RWPE2 (cell line): ENCODE measurements around the gene C1orf87.

Source experiments
- ATAC-seq: fragments of 200-7000 bp; cut with Tn5 transposase; 3 replicates; pipeline ENCODE4 v1.9.1; 2021; ENCODE audit warnings: low read depth
- DNase-seq: peaks from one replicate; pipeline ENCODE4 v3.0.0-alpha.2; 2020; ENCODE audit warnings: low spot score
- H3K27ac ChIP-seq: fragments of 450-650 bp; 2 replicates; pipeline ENCODE4 v1.5.1; 2017; ENCODE audit warnings: mild to moderate bottlenecking; ENCODE audit not compliant: poor library complexity, severe bottlenecking
- H3K27me3 ChIP-seq: fragments of 250-450 bp; sonication (Bioruptor Pico); 2 replicates; pipeline ENCODE4 v1.5.1; 2021; ENCODE audit warnings: mild to moderate bottlenecking, moderate library complexity; ENCODE audit not compliant: insufficient read depth, poor library complexity, severe bottlenecking
- H3K36me3 ChIP-seq: fragments of 250-450 bp; sonication (Bioruptor Pico); 2 replicates; pipeline ENCODE4 v1.5.1; 2020; ENCODE audit warnings: low read depth, mild to moderate bottlenecking, moderate library complexity
- H3K4me1 ChIP-seq: fragments of 250-450 bp; sonication (Bioruptor Pico); 2 replicates; pipeline ENCODE4 v1.5.1; 2021; ENCODE audit warnings: mild to moderate bottlenecking, moderate library complexity; ENCODE audit not compliant: insufficient read depth, poor library complexity, severe bottlenecking
- H3K4me3 ChIP-seq: fragments of 250-450 bp; sonication (Bioruptor Pico); 2 replicates; pipeline ENCODE4 v1.5.1; 2021; ENCODE audit warnings: mild to moderate bottlenecking, moderate library complexity; ENCODE audit not compliant: severe bottlenecking
- H3K9me3 ChIP-seq: fragments of 250-450 bp; sonication (Bioruptor Pico); 2 replicates; pipeline ENCODE4 v1.5.1; 2021; ENCODE audit warnings: mild to moderate bottlenecking, moderate library complexity; ENCODE audit not compliant: severe bottlenecking
- CTCF ChIP-seq: fragments of 450-650 bp; IDR thresholded peaks from one replicate; pipeline ENCODE4 v1.5.1; 2017; ENCODE audit warnings: mild to moderate bottlenecking, moderate library complexity; ENCODE audit not compliant: poor library complexity, severe bottlenecking

The C1orf87 gene

DNA sequence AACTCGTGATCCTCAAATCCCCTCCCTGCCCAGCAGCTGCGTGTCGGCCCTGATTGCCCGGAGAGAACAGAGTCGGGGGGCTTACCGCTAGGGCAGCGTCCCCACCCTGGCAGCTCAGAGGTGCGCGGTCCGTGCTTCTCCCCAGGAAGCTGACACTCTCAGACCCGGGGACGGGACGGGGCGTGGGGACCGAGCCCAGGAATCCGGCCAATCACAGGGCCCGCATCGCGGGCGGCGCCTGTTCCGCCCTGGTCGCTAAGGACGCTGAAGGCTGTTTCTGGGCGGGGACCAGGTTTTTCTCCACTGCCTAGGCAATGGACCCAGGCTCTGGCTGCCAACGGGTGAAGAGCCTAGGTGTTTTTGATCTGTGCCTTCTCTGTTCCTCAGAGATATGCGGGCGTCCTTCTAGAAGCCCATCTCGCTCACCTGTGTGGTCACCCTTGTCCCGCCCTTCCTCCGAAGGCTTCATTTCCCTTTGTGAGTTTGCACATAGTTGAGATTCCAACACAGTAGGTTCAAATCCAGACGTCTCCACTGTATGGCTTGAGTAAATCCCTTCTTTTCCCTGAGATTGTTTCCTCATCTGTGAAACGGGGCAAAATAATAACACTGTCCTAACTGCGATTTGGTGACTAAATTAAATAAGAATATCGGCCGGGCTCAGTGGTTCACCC is at the start of gene C1orf87:
C1orf87 (minus strand) TSS at position 166 of the 674 bp plus-strand sequence. CDS start 1,127 bp downstream, outside the sequence.
- no peak for TF ChIP-seq CTCF
- Histone ChIP-seq H3K36me3 (no peaks in the 10 kb centered on the region), H3K9me3 (no peaks in the 10 kb centered on the region), H3K27ac (no peak within 1 kb of the TSS), H3K4me3 (no peak within 1 kb of the TSS), H3K27me3 (peaks cover 42% of the 10 kb centered on the region), H3K4me1 (no peaks in the 10 kb centered on the region)
- ATAC-seq (no peak), DNase-seq (no peak)

DNA sequence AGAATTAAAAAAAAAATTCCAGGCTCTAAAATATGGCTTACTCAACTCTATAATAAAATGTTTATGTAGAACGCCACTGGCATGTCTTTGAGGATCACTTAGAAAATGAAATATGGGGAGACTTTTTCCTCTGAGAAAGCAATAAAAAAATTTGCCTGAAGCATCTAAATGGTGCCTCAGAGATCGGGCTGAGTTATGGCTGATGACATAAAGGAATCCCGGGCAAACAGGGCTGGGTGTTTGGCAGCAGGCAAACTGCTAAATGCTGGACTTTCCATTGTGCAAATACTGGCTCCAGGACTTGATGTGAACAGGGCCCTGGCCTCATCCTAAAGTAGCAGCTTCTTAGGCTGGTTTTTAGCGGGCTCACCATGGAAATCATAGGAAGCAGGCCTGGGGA is 44.5 kb upstream of the C1orf87 start:
- Histone ChIP-seq H3K4me3 (no peak overlapping the region), H3K27me3 (no peaks in the 10 kb centered on the region), H3K27ac (no peak overlapping the region), H3K9me3 (no peaks in the 10 kb centered on the region), H3K36me3 (no peaks in the 10 kb centered on the region), H3K4me1 (no peaks in the 10 kb centered on the region)
- DNase-seq, result no peak
- ATAC-seq, result no peak
- no peak for TF ChIP-seq CTCF

- Histone ChIP-seq H3K9me3 (no peaks in the 10 kb centered on the region), H3K4me1 (no peaks in the 10 kb centered on the region), H3K27ac (no peak overlapping the region), H3K36me3 (no peaks in the 10 kb centered on the region), H3K27me3 (no peaks in the 10 kb centered on the region), H3K4me3 (no peak overlapping the region)
- TF ChIP-seq CTCF, result no peak
- DNase-seq, result no peak
- no peak for ATAC-seq
Observed at GRCh38 chr1:60114745-60115318, 41.3 kb upstream of the C1orf87 start.

GRCh38 chr1:60113596-60113995 is 40.0 kb upstream of the C1orf87 start:
- Histone ChIP-seq H3K4me1 (no peaks in the 10 kb centered on the region), H3K36me3 (no peaks in the 10 kb centered on the region), H3K27ac (no peak overlapping the region), H3K27me3 (no peaks in the 10 kb centered on the region), H3K9me3 (no peaks in the 10 kb centered on the region), H3K4me3 (no peak overlapping the region)
- no peak for TF ChIP-seq CTCF
- DNase-seq (no peak), ATAC-seq (no peak)

- H3K9me3 ChIP-seq, result no peaks in the 10 kb centered on the region
- H3K4me3 ChIP-seq, result no peak overlapping the region
- ATAC-seq, result no peak
- TF ChIP-seq CTCF, result no peak
- no peaks in the 10 kb centered on the region for H3K4me1 ChIP-seq
- DNase-seq, result no peak
- no peaks in the 10 kb centered on the region for H3K27me3 ChIP-seq
- H3K27ac ChIP-seq, result no peak overlapping the region
- no peaks in the 10 kb centered on the region for H3K36me3 ChIP-seq
Observed at GRCh38 chr1:60113028-60113427, 39.5 kb upstream of the C1orf87 start.
